ENCODE data around the gene RSPO4. TPM values are rescaled to one million over a fixed set of nuclear protein-coding genes. Genes with fewer than 3 reads are reported as not detected.

Gene RSPO4
- total RNA-seq, 2 donors from 2014 or later = 3.8 to 7.6 TPM

DNA sequence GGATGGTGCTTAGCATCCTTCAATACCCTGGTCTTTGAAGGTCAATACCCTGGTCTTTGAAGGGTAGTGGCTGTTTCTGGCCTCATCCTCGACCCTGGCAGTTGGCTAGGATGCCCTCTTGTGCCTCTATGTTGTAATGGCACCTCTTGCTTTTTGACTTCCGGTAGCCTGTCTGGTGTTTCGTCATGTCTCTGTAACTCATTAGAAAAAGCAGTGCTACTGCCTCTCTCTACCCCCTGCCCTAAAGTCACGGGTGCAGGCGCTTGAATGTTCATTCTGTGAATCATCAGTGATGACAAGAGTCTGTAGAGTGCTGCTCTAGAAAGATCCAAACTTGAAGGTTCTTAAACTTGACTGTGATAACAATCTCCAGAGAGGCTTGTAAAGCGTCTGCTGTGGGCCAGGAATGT, 28.3 kb downstream of the RSPO4 start:
- Histone ChIP-seq H3K4me3 (ENCODE audit: low read length) (no peak overlapping the region), H3K36me3 (ENCODE audit: control insufficient read depth, insufficient read depth, low read length) (no peaks in the 10 kb centered on the region), H3K27ac (ENCODE audit: low read depth, low read length) (no peak overlapping the region), H3K9ac (ENCODE audit: extremely low read depth, low read length, poor library complexity, severe bottlenecking) (no peak overlapping the region), H3K27me3 (ENCODE audit: control insufficient read depth, insufficient read depth, low read length, poor library complexity, severe bottlenecking) (peaks cover 6% of the 10 kb centered on the region), H3K4me1 (ENCODE audit: control insufficient read depth, insufficient read depth, low read length) (no peaks in the 10 kb centered on the region), H3K9me3 (ENCODE audit: control insufficient read depth, low read length) (no peaks in the 10 kb centered on the region)
- H3K27ac Mint-ChIP-seq = no peak overlapping the region
- H3K4me1 Mint-ChIP-seq = peaks cover 7% of the 10 kb centered on the region
- no peaks in the 10 kb centered on the region for H3K36me3 Mint-ChIP-seq (ENCODE audit: low read depth)
- WGBS, 2 experiments (ENCODE audit: insufficient coverage in 1 of 2, insufficient read length in 1 of 2) = 67 to 69% methylated on average over 4 to 6 of the region's 6 CpGs
- peaks cover 8% of the 10 kb centered on the region for H3K27me3 Mint-ChIP-seq (ENCODE audit: insufficient read depth)
- no peaks in the 10 kb centered on the region for H3K9me3 Mint-ChIP-seq
- peak; percentile 79 for TF ChIP-seq CTCF (conservative IDR thresholded peaks at IDR 0.05)
- no peak overlapping the region for H3K4me3 Mint-ChIP-seq
- peak; percentile 75 for DNase-seq

DNA sequence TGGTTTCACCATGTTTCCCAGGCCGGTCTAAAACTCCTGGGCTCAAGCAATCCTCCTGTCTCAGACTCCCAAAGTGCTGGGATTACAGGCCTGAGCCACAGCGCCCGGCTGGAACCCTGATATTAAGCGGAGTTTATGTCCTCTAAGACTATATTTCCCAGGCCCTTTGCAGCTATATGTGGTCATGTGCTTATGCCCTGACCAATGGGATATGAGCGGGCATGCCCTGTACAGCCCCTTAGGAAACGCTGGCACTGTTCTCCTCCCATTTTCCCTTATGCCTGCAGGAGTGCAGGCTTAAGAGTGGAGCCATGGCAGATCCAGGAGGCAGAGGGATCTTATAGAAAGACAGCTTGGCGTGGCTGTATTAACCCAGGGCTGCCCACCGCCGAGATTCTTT, 29.9 kb downstream of the RSPO4 start:
- no peaks in the 10 kb centered on the region for H3K9me3 ChIP-seq (ENCODE audit: control insufficient read depth, low read length)
- no peak overlapping the region for H3K27ac Mint-ChIP-seq
- peaks cover 5% of the 10 kb centered on the region for H3K4me1 Mint-ChIP-seq
- no peak overlapping the region for H3K27ac ChIP-seq (ENCODE audit: low read depth, low read length)
- H3K27me3 Mint-ChIP-seq (ENCODE audit: insufficient read depth) = peaks cover 8% of the 10 kb centered on the region
- H3K4me3 ChIP-seq (ENCODE audit: low read length) = no peak overlapping the region
- no peaks in the 10 kb centered on the region for H3K36me3 Mint-ChIP-seq (ENCODE audit: low read depth)
- no peaks in the 10 kb centered on the region for H3K36me3 ChIP-seq (ENCODE audit: control insufficient read depth, insufficient read depth, low read length)
- no peak for DNase-seq
- no peaks in the 10 kb centered on the region for H3K4me1 ChIP-seq (ENCODE audit: control insufficient read depth, insufficient read depth, low read length)
- peaks cover 6% of the 10 kb centered on the region for H3K27me3 ChIP-seq (ENCODE audit: control insufficient read depth, insufficient read depth, low read length, poor library complexity, severe bottlenecking)
- no peak overlapping the region for H3K9ac ChIP-seq (ENCODE audit: extremely low read depth, low read length, poor library complexity, severe bottlenecking)
- 94 to 95% methylated on average over 5 to 9 of the region's 9 CpGs for WGBS, 2 experiments (ENCODE audit: insufficient coverage in 1 of 2, insufficient read length in 1 of 2)
- peaks cover 5% of the 10 kb centered on the region for H3K9me3 Mint-ChIP-seq
- H3K4me3 Mint-ChIP-seq = no peak overlapping the region
- no peak for TF ChIP-seq CTCF (conservative IDR thresholded peaks at IDR 0.05)

GRCh38 chr20:971346-971745, 30.8 kb downstream of the RSPO4 start:
- Histone ChIP-seq H3K4me3 (ENCODE audit: low read length) (no peak overlapping the region), H3K27ac (ENCODE audit: low read depth, low read length) (no peak overlapping the region), H3K9me3 (ENCODE audit: control insufficient read depth, low read length) (no peaks in the 10 kb centered on the region), H3K9ac (ENCODE audit: extremely low read depth, low read length, poor library complexity, severe bottlenecking) (no peak overlapping the region), H3K27me3 (ENCODE audit: control insufficient read depth, insufficient read depth, low read length, poor library complexity, severe bottlenecking) (peaks cover 6% of the 10 kb centered on the region), H3K4me1 (ENCODE audit: control insufficient read depth, insufficient read depth, low read length) (no peaks in the 10 kb centered on the region), H3K36me3 (ENCODE audit: control insufficient read depth, insufficient read depth, low read length) (no peaks in the 10 kb centered on the region)
- no peak for TF ChIP-seq CTCF (conservative IDR thresholded peaks at IDR 0.05)
- H3K36me3 Mint-ChIP-seq (ENCODE audit: low read depth) = no peaks in the 10 kb centered on the region
- H3K4me3 Mint-ChIP-seq = no peak overlapping the region
- peaks cover 8% of the 10 kb centered on the region for H3K27me3 Mint-ChIP-seq (ENCODE audit: insufficient read depth)
- DNase-seq = no peak
- 83 to 88% methylated on average over 2 of the region's 2 CpGs for WGBS, 2 experiments (ENCODE audit: insufficient coverage in 1 of 2, insufficient read length in 1 of 2)
- peaks cover 5% of the 10 kb centered on the region for H3K9me3 Mint-ChIP-seq
- H3K27ac Mint-ChIP-seq = no peak overlapping the region
- no peaks in the 10 kb centered on the region for H3K4me1 Mint-ChIP-seq

Data from endodermal cell (in vitro differentiated cells).